ENCODE data around the gene FAM161A. TPM values are rescaled to one million over a fixed set of nuclear protein-coding genes. Genes with fewer than 3 reads are reported as not detected.

Gene FAM161A, protein sequence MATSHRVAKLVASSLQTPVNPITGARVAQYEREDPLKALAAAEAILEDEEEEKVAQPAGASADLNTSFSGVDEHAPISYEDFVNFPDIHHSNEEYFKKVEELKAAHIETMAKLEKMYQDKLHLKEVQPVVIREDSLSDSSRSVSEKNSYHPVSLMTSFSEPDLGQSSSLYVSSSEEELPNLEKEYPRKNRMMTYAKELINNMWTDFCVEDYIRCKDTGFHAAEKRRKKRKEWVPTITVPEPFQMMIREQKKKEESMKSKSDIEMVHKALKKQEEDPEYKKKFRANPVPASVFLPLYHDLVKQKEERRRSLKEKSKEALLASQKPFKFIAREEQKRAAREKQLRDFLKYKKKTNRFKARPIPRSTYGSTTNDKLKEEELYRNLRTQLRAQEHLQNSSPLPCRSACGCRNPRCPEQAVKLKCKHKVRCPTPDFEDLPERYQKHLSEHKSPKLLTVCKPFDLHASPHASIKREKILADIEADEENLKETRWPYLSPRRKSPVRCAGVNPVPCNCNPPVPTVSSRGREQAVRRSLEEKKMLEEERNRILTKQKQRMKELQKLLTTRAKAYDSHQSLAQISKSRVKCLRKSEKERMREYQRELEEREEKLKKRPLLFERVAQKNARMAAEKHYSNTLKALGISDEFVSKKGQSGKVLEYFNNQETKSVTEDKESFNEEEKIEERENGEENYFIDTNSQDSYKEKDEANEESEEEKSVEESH
- 0.53 and 0.90 TPM in 2 replicates for total RNA-seq

DNA sequence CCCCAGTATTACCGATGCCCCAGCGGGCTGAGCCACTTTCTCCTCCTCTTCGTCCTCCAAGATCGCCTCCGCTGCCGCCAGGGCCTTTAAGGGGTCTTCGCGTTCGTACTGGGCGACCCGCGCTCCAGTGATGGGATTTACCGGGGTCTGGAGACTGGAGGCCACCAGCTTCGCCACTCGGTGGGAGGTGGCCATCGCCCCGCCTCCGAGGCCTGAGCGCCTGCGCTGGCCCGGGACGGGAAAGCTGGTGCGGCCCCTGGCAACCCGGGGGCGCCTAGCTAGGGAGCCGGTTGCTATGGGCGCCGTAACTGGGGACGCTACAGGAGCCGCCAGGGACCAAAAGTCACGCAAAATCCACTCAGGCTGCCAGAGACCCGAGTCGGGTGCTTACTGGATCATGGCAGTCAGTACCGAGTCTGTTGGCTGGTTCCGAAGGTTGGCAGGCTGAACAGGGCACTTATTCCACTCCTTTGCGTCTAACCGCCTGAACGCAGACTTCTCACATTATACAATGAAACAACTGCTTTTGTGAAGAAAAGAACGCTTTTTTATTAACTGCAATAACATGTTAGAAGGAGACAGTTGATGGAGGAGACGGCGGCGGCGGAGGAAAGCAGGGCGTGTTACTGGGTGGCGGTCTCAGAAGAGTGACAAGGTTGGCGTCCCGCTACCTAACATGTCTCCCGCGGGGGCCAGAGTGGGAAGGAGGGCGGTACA lies at the start of gene FAM161A:
Gene FAM161A, minus strand, starts transcription at position 214 of the 717 bp plus-strand sequence. Its CDS starts 19 bp downstream, at position 195.
- peak; percentile 49 for DNase-seq (ENCODE audit: low read depth)
- H3K36me3 ChIP-seq (ENCODE audit: control insufficient read depth, insufficient read depth, low read length), result no peaks in the 10 kb centered on the region
- H3K4me3 ChIP-seq (ENCODE audit: low read depth, low read length), result peak within 1 kb of the TSS; percentile 83
- TF ChIP-seq, protein P1, sequence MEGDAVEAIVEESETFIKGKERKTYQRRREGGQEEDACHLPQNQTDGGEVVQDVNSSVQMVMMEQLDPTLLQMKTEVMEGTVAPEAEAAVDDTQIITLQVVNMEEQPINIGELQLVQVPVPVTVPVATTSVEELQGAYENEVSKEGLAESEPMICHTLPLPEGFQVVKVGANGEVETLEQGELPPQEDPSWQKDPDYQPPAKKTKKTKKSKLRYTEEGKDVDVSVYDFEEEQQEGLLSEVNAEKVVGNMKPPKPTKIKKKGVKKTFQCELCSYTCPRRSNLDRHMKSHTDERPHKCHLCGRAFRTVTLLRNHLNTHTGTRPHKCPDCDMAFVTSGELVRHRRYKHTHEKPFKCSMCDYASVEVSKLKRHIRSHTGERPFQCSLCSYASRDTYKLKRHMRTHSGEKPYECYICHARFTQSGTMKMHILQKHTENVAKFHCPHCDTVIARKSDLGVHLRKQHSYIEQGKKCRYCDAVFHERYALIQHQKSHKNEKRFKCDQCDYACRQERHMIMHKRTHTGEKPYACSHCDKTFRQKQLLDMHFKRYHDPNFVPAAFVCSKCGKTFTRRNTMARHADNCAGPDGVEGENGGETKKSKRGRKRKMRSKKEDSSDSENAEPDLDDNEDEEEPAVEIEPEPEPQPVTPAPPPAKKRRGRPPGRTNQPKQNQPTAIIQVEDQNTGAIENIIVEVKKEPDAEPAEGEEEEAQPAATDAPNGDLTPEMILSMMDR (IDR thresholded peaks at IDR 0.05; ENCODE audit: insufficient read depth, low read length, severe bottlenecking), result no peak
- no peak for FAIRE-seq
- H3K27me3 ChIP-seq (ENCODE audit: control insufficient read depth, insufficient read depth, low read length), result no peaks in the 10 kb centered on the region

- Histone ChIP-seq H3K36me3 (ENCODE audit: control insufficient read depth, insufficient read depth, low read length) (no peaks in the 10 kb centered on the region), H3K27me3 (ENCODE audit: control insufficient read depth, insufficient read depth, low read length) (no peaks in the 10 kb centered on the region), H3K4me3 (ENCODE audit: low read depth, low read length) (no peak overlapping the region)
- no peak for FAIRE-seq
- TF ChIP-seq, protein P1 (IDR thresholded peaks at IDR 0.05; ENCODE audit: insufficient read depth, low read length, severe bottlenecking), result no peak
- DNase-seq (ENCODE audit: low read depth), result no peak
Measured at GRCh38 chr2:61900281-61900680, 46.4 kb upstream of the FAM161A start.

DNA sequence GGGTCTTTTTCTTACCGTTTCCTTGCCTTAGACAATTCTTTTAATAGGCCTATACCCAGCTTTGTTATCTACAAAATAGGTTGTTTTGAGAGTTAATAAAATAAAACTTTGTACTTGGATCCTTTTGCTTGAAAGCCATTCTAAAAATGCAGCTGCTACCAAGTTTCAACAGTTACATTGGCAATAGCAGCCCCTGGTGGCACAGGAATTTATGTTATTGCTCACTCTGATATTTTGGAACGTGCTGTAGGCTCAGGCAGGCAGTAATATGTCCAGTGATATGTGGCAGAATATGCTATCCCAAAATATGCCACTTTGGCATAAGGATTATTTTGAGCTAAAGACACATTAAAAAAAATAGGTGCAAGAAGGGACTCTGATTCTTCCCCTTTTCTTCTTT lies 45.0 kb upstream of the FAM161A start:
- Histone ChIP-seq H3K36me3 (ENCODE audit: control insufficient read depth, insufficient read depth, low read length) (no peaks in the 10 kb centered on the region), H3K27me3 (ENCODE audit: control insufficient read depth, insufficient read depth, low read length) (no peaks in the 10 kb centered on the region), H3K4me3 (ENCODE audit: low read depth, low read length) (no peak overlapping the region)
- DNase-seq (ENCODE audit: low read depth) (peak; percentile 36), FAIRE-seq (no peak)
- TF ChIP-seq, protein P1 (IDR thresholded peaks at IDR 0.05; ENCODE audit: insufficient read depth, low read length, severe bottlenecking), result peak; percentile 55

- DNase-seq (ENCODE audit: low read depth), result peak; percentile 50
- H3K4me3 ChIP-seq (ENCODE audit: low read depth, low read length), result peak within 1 kb of the TSS; percentile 99
- FAIRE-seq, result no peak
- H3K36me3 ChIP-seq (ENCODE audit: control insufficient read depth, insufficient read depth, low read length), result peaks cover 5% of the 10 kb centered on the region
- H3K27me3 ChIP-seq (ENCODE audit: control insufficient read depth, insufficient read depth, low read length), result no peaks in the 10 kb centered on the region
- TF ChIP-seq, protein P1 (IDR thresholded peaks at IDR 0.05; ENCODE audit: insufficient read depth, low read length, severe bottlenecking), result no peak
Measured at GRCh38 chr2:61888267-61889055, 34.6 kb upstream of the FAM161A start, which contains the start of gene CCT4. Gene CCT4, minus strand, starts transcription at chr2:61888656. Its CDS starts 149 bp downstream, at chr2:61888507.

- Histone ChIP-seq H3K4me3 (ENCODE audit: low read depth, low read length) (peak overlapping the region; percentile 99), H3K36me3 (ENCODE audit: control insufficient read depth, insufficient read depth, low read length) (peaks cover 5% of the 10 kb centered on the region), H3K27me3 (ENCODE audit: control insufficient read depth, insufficient read depth, low read length) (no peaks in the 10 kb centered on the region)
- FAIRE-seq, result no peak
- DNase-seq (ENCODE audit: low read depth), result peak; percentile 45
- TF ChIP-seq, protein P1 (IDR thresholded peaks at IDR 0.05; ENCODE audit: insufficient read depth, low read length, severe bottlenecking), result no peak
Measured at GRCh38 chr2:61887717-61888266, 33.9 kb upstream of the FAM161A start.

Measured in bronchial epithelial cell (primary cell).